GM18870 (cell line): ENCODE results near the gene RUNX1.
"Not testable (repeated sequence)": the region's sequence is repeated elsewhere in the genome, so short reads cannot be mapped to it uniquely, and the experiment has no call there.

Experiments
- ATAC-seq: cut with Tn5 transposase; IDR thresholded peaks from one replicate; pipeline ENCODE4 v1.9.1; 2021; ENCODE audit warnings: moderate library complexity; ENCODE audit not compliant: unreplicated experiment

Gene RUNX1

GRCh38 chr21:34994766-34995631 lies 54.1 kb downstream of the RUNX1 start:
- ATAC-seq, result no peak

- not testable (repeated sequence) for ATAC-seq
Measured at GRCh38 chr21:34993521-34993921, 55.6 kb downstream of the RUNX1 start.

GRCh38 chr21:34992736-34993398 lies 56.2 kb downstream of the RUNX1 start:
- no peak for ATAC-seq

GRCh38 chr21:34992180-34992579 lies 56.9 kb downstream of the RUNX1 start:
- ATAC-seq, result no peak

- no peak for ATAC-seq
Measured at GRCh38 chr21:34991366-34991957, 57.6 kb downstream of the RUNX1 start.

- no peak for ATAC-seq
Measured at GRCh38 chr21:34990842-34991241, 58.3 kb downstream of the RUNX1 start.

GRCh38 chr21:34989337-34990151 lies 59.6 kb downstream of the RUNX1 start:
- no peak for ATAC-seq

GRCh38 chr21:34988625-34989024 lies 60.5 kb downstream of the RUNX1 start:
- no peak for ATAC-seq

- no peak for ATAC-seq
Measured at GRCh38 chr21:34988139-34988538, 61.0 kb downstream of the RUNX1 start.

- ATAC-seq, result no peak
Measured at GRCh38 chr21:34987501-34988072, 61.5 kb downstream of the RUNX1 start.

GRCh38 chr21:34986561-34987500 lies 62.3 kb downstream of the RUNX1 start:
- ATAC-seq, result peak; percentile 68

GRCh38 chr21:34984356-34985058 lies 64.6 kb downstream of the RUNX1 start:
- ATAC-seq, result no peak

- no peak for ATAC-seq
Measured at GRCh38 chr21:34983680-34984086, 65.4 kb downstream of the RUNX1 start.

- no peak for ATAC-seq
Measured at GRCh38 chr21:34981791-34982190, 67.3 kb downstream of the RUNX1 start.

GRCh38 chr21:34980423-34981115 lies 68.5 kb downstream of the RUNX1 start:
- no peak for ATAC-seq

- ATAC-seq, result no peak
Measured at GRCh38 chr21:34979383-34979782, 69.7 kb downstream of the RUNX1 start.

GRCh38 chr21:34977333-34977732 lies 71.8 kb downstream of the RUNX1 start:
- no peak for ATAC-seq
